K562 (cell line): ENCODE measurements around the gene BLCAP. TPM values are rescaled to one million over a fixed set of nuclear protein-coding genes. Genes with fewer than 3 reads are reported as not detected.

Experiments used
- ATAC-seq: fragments of 200-7000 bp; cut with Tn5 transposase; 3 replicates; pipeline ENCODE4 v1.9.1; 2020; ENCODE audit warnings: moderate library complexity
- BruUV-seq: library from RNA; stranded (reverse); fragments of 400-500 nt; replicated peaks from 2 replicates; lab custom pipeline; 2021; lab: Mats Ljungman, UMichigan
- CTCF ChIA-PET: fragments of 300-600 bp; formaldehyde crosslinking; extraction: SDS; loops from one replicate; lab custom pipeline; 2021; ENCODE audit warnings: low intra/inter-chr PET ratio; lab: Yijun Ruan, JAX
- POLR2A ChIA-PET: fragments of 300-600, 350-650 bp; sonication (Branson Sonifier 250); formaldehyde crosslinking; extraction: SDS; loops from one replicate; lab custom pipeline; 2021; ENCODE audit warnings: antibody characterized with exemption, inconsistent platforms; lab: Yijun Ruan, JAX
- DNase-seq, 4 experiments: peaks; one replicate each; pipeline versions ENCODE4 v3.0.0 to v3.0.0-alpha.2; 2011 to 2018; ENCODE audit warnings: low spot score in 3 of 4, mixed read lengths in 3 of 4; ENCODE audit errors: extremely low read depth in 1 of 4
- FAIRE-seq: peaks from 2 replicates; lab custom pipeline; 2011; peaks lifted over from hg19 to GRCh38; lab: Jason Lieb, UNC
- H2AFZ ChIP-seq: 2 replicates; pipeline ENCODE4 v1.6.0; 2011; ENCODE audit warnings: low read depth, low read length, control low read depth, inconsistent platforms
- H3K27ac ChIP-seq: fragments of 200-600 bp; 3 replicates; pipeline ENCODE4 v1.8.0; 2011; ENCODE audit warnings: low read depth, mild to moderate bottlenecking, control low read depth, inconsistent platforms, low read length, moderate library complexity, mixed read lengths; ENCODE audit errors: extremely low read depth
- H3K27me3 ChIP-seq, 2 experiments: fragments of 300-600 bp in 1 of 2; 2 replicates in 1 of 2; 3 replicates in 1 of 2; pipeline versions ENCODE4 v1.6.0 to v1.8.0; 2011; ENCODE audit warnings: inconsistent platforms in 2 of 2, low read length in 2 of 2, mild to moderate bottlenecking in 1 of 2, mixed read lengths in 1 of 2, moderate library complexity in 1 of 2; ENCODE audit not compliant: control insufficient read depth in 2 of 2, insufficient read depth in 2 of 2
- H3K36me3 ChIP-seq: fragments of 300-600 bp; 3 replicates; pipeline ENCODE4 v1.8.0; 2011; ENCODE audit warnings: mild to moderate bottlenecking, low read length, inconsistent platforms; ENCODE audit not compliant: control insufficient read depth, insufficient read depth
- H3K4me1 ChIP-seq, 2 experiments: fragments of 200-600 bp in 1 of 2; replicated peaks in 1 of 2; 2 replicates in 1 of 2; 3 replicates in 1 of 2; pipeline versions ENCODE4 v1.5.1 to v1.8.0; 2011; ENCODE audit warnings: inconsistent platforms in 2 of 2, low read length in 2 of 2, mild to moderate bottlenecking in 1 of 2, mixed read lengths in 1 of 2, moderate library complexity in 1 of 2; ENCODE audit not compliant: control insufficient read depth in 2 of 2, insufficient read depth in 2 of 2
- H3K4me2 ChIP-seq: 2 replicates; pipeline ENCODE4 v1.6.1; 2011; ENCODE audit warnings: low read length, control low read depth, inconsistent platforms, mixed read lengths; ENCODE audit not compliant: insufficient read depth
- H3K4me3 ChIP-seq: fragments of 200-600 bp; sonication (generic), shearing (Covaris generic); 2 replicates; pipeline ENCODE4 v1.5.1; 2016; ENCODE audit warnings: control low read depth, inconsistent platforms
- H3K79me2 ChIP-seq: fragments of 200-600 bp; 3 replicates; pipeline ENCODE4 v1.8.0; 2011; ENCODE audit warnings: low read length, inconsistent platforms; ENCODE audit not compliant: control insufficient read depth, insufficient read depth
- H3K9ac ChIP-seq, 2 experiments: 2 replicates each; pipeline versions ENCODE4 v1.6.0 to v1.6.1; 2011; ENCODE audit warnings: low read depth in 2 of 2, low read length in 2 of 2, control low read depth in 1 of 2, inconsistent platforms in 1 of 2, mild to moderate bottlenecking in 1 of 2, mixed read lengths in 1 of 2; ENCODE audit not compliant: insufficient read depth in 1 of 2
- H3K9me1 ChIP-seq: one replicate; pipeline ENCODE4 v1.6.0; 2011; ENCODE audit warnings: inconsistent platforms, mild to moderate bottlenecking, low read length, moderate library complexity; ENCODE audit not compliant: control insufficient read depth, insufficient read depth
- H3K9me3 ChIP-seq: replicated peaks from 2 replicates; pipeline ENCODE4 v1.5.1; 2011; ENCODE audit warnings: low read depth, low read length, inconsistent platforms; ENCODE audit not compliant: control insufficient read depth, insufficient read depth
- H4K20me1 ChIP-seq: replicated peaks from 2 replicates; pipeline ENCODE4 v1.6.1; 2011; ENCODE audit warnings: low read length, inconsistent platforms, mixed read lengths; ENCODE audit not compliant: control insufficient read depth, insufficient read depth
- ATF3 ChIP-seq, 2 experiments: fragments of 450-650 bp in 1 of 2; sonication (generic) in 1 of 2; formaldehyde crosslinking in 1 of 2; IDR thresholded peaks in 1 of 2; conservative IDR thresholded peaks in 1 of 2; 2 replicates each; pipeline versions ENCODE4 v1.6.1 to v1.8.1; 2016 to 2023; ENCODE audit warnings: mild to moderate bottlenecking in 2 of 2, moderate library complexity in 2 of 2, inconsistent platforms in 1 of 2, missing genetic modification reagents in 1 of 2
- C11orf30 ChIP-seq: fragments of 450-650 bp; IDR thresholded peaks from 2 replicates; pipeline ENCODE4 v1.6.1; 2016; ENCODE audit warnings: low read depth, mild to moderate bottlenecking
- FOSL1 ChIP-seq: fragments of 200-800 bp; sonication (Bioruptor generic); conservative IDR thresholded peaks from 2 replicates; pipeline ENCODE4 v1.6.1; 2016; ENCODE audit warnings: missing genetic modification characterization, missing compliant biosample characterization
- HMG20B ChIP-seq: fragments of 250-450 bp; sonication (Bioruptor Pico); IDR thresholded peaks from 2 replicates; pipeline ENCODE4 v1.5.0; 2021; ENCODE audit warnings: mild to moderate bottlenecking
- JUND ChIP-seq, 2 experiments: IDR thresholded peaks; 2 replicates in 1 of 2; 3 replicates in 1 of 2; pipeline ENCODE4 v1.6.1; 2011; ENCODE audit warnings: borderline replicate concordance in 2 of 2, low read depth in 2 of 2, low read length in 2 of 2, improper control_type of control experiment in 1 of 2, missing biosample characterization in 1 of 2, missing genetic modification characterization in 1 of 2, missing genetic modification reagents in 1 of 2
- KDM1A ChIP-seq, 2 experiments: fragments of 450-650 bp; IDR thresholded peaks; 2 replicates each; pipeline ENCODE4 v1.6.1; 2016; ENCODE audit warnings: mild to moderate bottlenecking in 2 of 2
- MAFG ChIP-seq: fragments of 450-650 bp; conservative IDR thresholded peaks from 2 replicates; pipeline ENCODE4 v1.6.1; 2016; ENCODE audit warnings: missing genetic modification characterization, missing compliant biosample characterization
- NFE2 ChIP-seq: IDR thresholded peaks from 2 replicates; pipeline ENCODE4 v1.6.1; 2014; ENCODE audit warnings: antibody characterized with exemption, low read depth
- PBX2 ChIP-seq, 2 experiments: IDR thresholded peaks in 1 of 2; conservative IDR thresholded peaks in 1 of 2; 2 replicates each; pipeline ENCODE4 v1.6.1; 2016; ENCODE audit warnings: low read depth in 2 of 2, mild to moderate bottlenecking in 1 of 2, missing compliant biosample characterization in 1 of 2, missing genetic modification characterization in 1 of 2, moderate library complexity in 1 of 2
- U2AF2 ChIP-seq: fragments of 200-400 bp; formaldehyde crosslinking; optimal IDR thresholded peaks from 2 replicates; pipeline ENCODE3; 2017; ENCODE audit warnings: low read depth, mild to moderate bottlenecking, low read length
- ZBTB17 ChIP-seq: fragments of 450-650 bp; formaldehyde crosslinking; IDR thresholded peaks from 2 replicates; pipeline ENCODE4 v1.4.0; 2020; ENCODE audit warnings: mild to moderate bottlenecking
- ZBTB43 ChIP-seq: sonication (generic); formaldehyde crosslinking; IDR thresholded peaks from 2 replicates; pipeline ENCODE4 v1.8.0; 2023; ENCODE audit warnings: mild to moderate bottlenecking, missing genetic modification reagents
- ZBTB7A ChIP-seq: IDR thresholded peaks from 2 replicates; pipeline ENCODE4 v1.6.1; 2011; ENCODE audit warnings: low read depth, mild to moderate bottlenecking, low read length, moderate library complexity, borderline replicate concordance; ENCODE audit not compliant: control insufficient read depth
- ZNF316 ChIP-seq: fragments of 450-650 bp; IDR thresholded peaks from 2 replicates; pipeline ENCODE4 v1.6.1; 2016
- WGBS: fragments of 100-300 bp; shearing (Covaris generic); methylation state at CpG from one replicate; pipeline ENCODE4 v1.1.6; 2016; ENCODE audit warnings: low coverage, mixed read lengths; ENCODE audit not compliant: insufficient coverage; ENCODE audit errors: missing lambda C conversion rate; 5-methylcytosine and 5-hydroxymethylcytosine counted together
- in situ Hi-C: fragments of 300-500 bp; cut with MboI; formaldehyde crosslinking; loops from 4 replicates; pipeline ENCODE4 v1.15.0; 2018; ENCODE audit warnings: inconsistent platforms, mixed read lengths
- intact Hi-C: fragments of 100-400 bp; cut with micrococcal nuclease; formaldehyde crosslinking; loops from 2 replicates; pipeline ENCODE4 v1.14.2; 2022
- polyA plus RNA-seq, 8 experiments: library from polyadenylated mRNA; depleted of rRNA in 4 of 8; stranded (reverse) in 5 of 8; unstranded in 3 of 8; fragments of >200 nt; fragmentation: Nextera tagmentation in 2 of 8; fragmentation: Illumina TruSeq in 1 of 8; extraction: Ambion mirVana in 2 of 8; extraction: Trizol in 1 of 8; gene quantifications; 2 replicates each; pipeline versions ENCODE4 v1.2.1 to v1.2.3, GENCODE V29; 2011 to 2014; ENCODE audit warnings: inconsistent platforms in 1 of 8, missing spikeins in 1 of 8
- total RNA-seq, 7 experiments: library from RNA; depleted of rRNA in 6 of 7; stranded (reverse); fragments of >200 nt in 6 of 7; fragmentation: Illumina TruSeq in 2 of 7; extraction: Trizol in 2 of 7; gene quantifications; 2 replicates each; pipeline versions ENCODE4 v1.2.1 to v1.2.3, GENCODE V29; 2011 to 2021; ENCODE audit warnings: low replicate concordance in 1 of 7

The BLCAP gene
- total and polyA plus RNA-seq, 9 of the 15 experiments (the other 6 are each of a cell fraction or from before 2014, with no cell fraction given), result 16.9 to 41.5 (median 27.6) TPM

GRCh38 chr20:37552415-37552814 is 24.7 kb upstream of the BLCAP start:
- Histone ChIP-seq H2AFZ (no peak overlapping the region), H3K27me3 (peaks cover 4 to 29% of the 10 kb centered on the region in 2 experiments), H3K9me3 (no peaks in the 10 kb centered on the region), H3K9me1 (no peaks in the 10 kb centered on the region), H4K20me1 (no peaks in the 10 kb centered on the region), H3K4me1 (peaks cover 0 to 3% of the 10 kb centered on the region in 2 experiments; a peak in 1 of 5 replicates), H3K36me3 (no peaks in the 10 kb centered on the region), H3K9ac (no peak overlapping the region), H3K4me2 (no peak overlapping the region), H3K79me2 (no peaks in the 10 kb centered on the region), H3K4me3 (no peak overlapping the region), H3K27ac (no peak overlapping the region)
- ChIA-PET CTCF (no interaction called here), POLR2A (no interaction called here)
- BruUV-seq, result no TSS peak
- TF ChIP-seq HMG20B (CRISPR knock-in tag) (no peak), ATF3 (IDR thresholded peaks at IDR 0.05) (peak; percentile 61), ATF3 (CRISPR knock-in tag; conservative IDR thresholded peaks at IDR 0.05) (no peak), FOSL1 (tag) (peak; percentile 38; the same call in 1 of the 2 replicates), ZBTB7A (no peak), JUND (IDR thresholded peaks at IDR 0.05; ENCODE audit: borderline replicate concordance, low read depth, low read length) (no peak), JUND (tag; IDR thresholded peaks at IDR 0.05; ENCODE audit: borderline replicate concordance, low read depth, low read length) (peak; percentile 47; the same call in 1 of the 3 replicates), C11orf30 (peak; percentile 69), ZBTB43 (CRISPR knock-in tag) (no peak), MAFG (tag) (peak; percentile 67), ZNF316 (peak; percentile 77), U2AF2 (no peak), NFE2 (0 out of 2 replicates have a peak, but pooled peaks have one; percentile 21), ZBTB17 (no peak), KDM1A (IDR thresholded peaks at IDR 0.05) (0 out of 4 replicates have a peak, but pooled peaks of 1 of the 2 experiments have one; percentile 11), PBX2 (CRISPR knock-in tag; IDR thresholded peaks at IDR 0.05; ENCODE audit: low read depth) (no peak), PBX2 (tag; conservative IDR thresholded peaks at IDR 0.05; ENCODE audit: low read depth) (0 out of 2 replicates have a peak, but pooled peaks have one; percentile 13)
- no peak for ATAC-seq
- DNase-seq, result no peak
- FAIRE-seq, result no peak
- intact Hi-C loops, result no loop called here
- in situ Hi-C loops, result no loop called here
- 0% methylated on average over 1 of the region's 1 CpG for WGBS
